ENCODE data around the gene NCS1.

DNA sequence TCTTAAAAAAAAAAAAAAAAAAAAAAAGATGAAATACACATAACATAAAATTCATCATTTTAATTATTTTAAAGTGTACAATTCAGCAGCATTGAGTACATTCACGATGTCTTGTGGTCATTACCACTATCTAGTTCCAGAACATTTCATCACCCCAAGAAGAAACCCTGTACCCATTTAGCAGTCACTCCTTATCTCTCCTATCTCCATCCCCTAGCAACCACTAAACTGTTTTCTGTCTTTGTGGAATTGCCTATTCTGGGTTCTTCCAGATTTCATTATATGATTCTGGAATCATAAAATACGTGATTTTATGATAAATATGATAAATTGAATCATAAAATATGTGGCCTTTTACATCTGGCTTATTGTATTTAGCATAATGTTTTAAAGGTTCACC lies 84.4 kb downstream of the NCS1 start:
- TF ChIP-seq ZFX (IDR thresholded peaks at IDR 0.05) (no peak), EZH2phosphoT487 (IDR thresholded peaks at IDR 0.05; ENCODE audit: borderline replicate concordance) (no peak), EZH2 (IDR thresholded peaks at IDR 0.05) (no peak), YY1 (IDR thresholded peaks at IDR 0.05; ENCODE audit: extremely low read depth, insufficient replicate concordance, low read depth, low read length) (no peak), CTCF (IDR thresholded peaks at IDR 0.05 in 2 of 3, conservative IDR thresholded peaks at IDR 0.05 in 1 of 3; ENCODE audit: borderline replicate concordance in 1 of 3, insufficient read depth in 1 of 3, low read depth in 2 of 3, low read length in 2 of 3) (no peak), POLR2AphosphoS5 (IDR thresholded peaks at IDR 0.05; ENCODE audit: low read depth, low read length) (no peak)
